LNCAP (cell line): ENCODE measurements around the gene DCT.

Source experiments
- CTCF ChIP-seq: fragments of 450-650 bp; IDR thresholded peaks from 2 replicates; pipeline ENCODE4 v1.5.1; 2017; ENCODE audit warnings: mild to moderate bottlenecking

Gene DCT

GRCh38 chr13:94419304-94419924 is 60.1 kb downstream of the DCT start:
- no peak for TF ChIP-seq CTCF

GRCh38 chr13:94417294-94417693 is 62.2 kb downstream of the DCT start:
- TF ChIP-seq CTCF = no peak

- TF ChIP-seq CTCF = peak; percentile 64
These were observed 62.9 kb downstream of the DCT start for GRCh38 chr13:94416454-94417080.

GRCh38 chr13:94415500-94416237 is 63.8 kb downstream of the DCT start:
- no peak for TF ChIP-seq CTCF

- no peak for TF ChIP-seq CTCF
These were observed 64.8 kb downstream of the DCT start for GRCh38 chr13:94414708-94415107.

GRCh38 chr13:94414141-94414540 is 65.3 kb downstream of the DCT start:
- no peak for TF ChIP-seq CTCF

GRCh38 chr13:94413598-94413944 is 65.9 kb downstream of the DCT start:
- TF ChIP-seq CTCF = no peak
